Astrocyte (in vitro differentiated cells and primary cell): ENCODE results near the gene C16orf54.

ENCODE experiments used
- EZH2 ChIP-seq: IDR thresholded peaks from 2 replicates; pipeline ENCODE4 v1.6.1; 2012; ENCODE audit warnings: mild to moderate bottlenecking, low read length, inconsistent platforms; ENCODE audit not compliant: insufficient read depth
- TF ChIP-seq, protein P1 (sequence below): IDR thresholded peaks from 2 replicates; pipeline ENCODE4 v1.5.1; 2011; ENCODE audit warnings: low read depth, mild to moderate bottlenecking, inconsistent platforms, low read length, moderate library complexity; ENCODE audit not compliant: insufficient read depth

DNA sequence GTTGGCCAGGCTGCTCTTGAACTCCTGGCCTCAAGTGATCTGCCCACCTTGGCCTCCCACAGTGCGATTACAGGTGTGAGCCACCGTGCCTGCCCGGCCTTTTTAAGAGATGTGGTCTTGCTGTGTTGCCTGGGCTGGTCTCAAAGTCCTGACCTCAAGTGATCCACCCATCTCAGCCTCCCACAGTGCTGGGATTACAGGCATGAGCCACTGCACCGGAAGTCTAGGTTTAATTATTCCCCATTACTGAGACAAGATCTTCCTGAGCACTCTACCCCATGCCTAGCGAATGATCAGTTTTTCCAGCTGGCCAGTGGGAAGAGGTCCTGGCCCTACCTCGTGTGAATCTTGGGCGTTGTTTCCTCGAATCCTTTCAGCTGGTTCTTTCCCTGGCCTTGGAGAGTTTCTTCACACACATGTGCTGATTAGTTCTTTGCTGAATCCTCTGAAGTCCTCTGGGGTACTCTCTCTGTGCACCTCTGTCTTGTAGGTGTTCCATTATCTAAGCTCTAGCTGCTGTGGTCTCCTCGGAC is 18.9 kb downstream of the C16orf54 start:
- no peak for TF ChIP-seq EZH2
- TF ChIP-seq, protein P1, sequence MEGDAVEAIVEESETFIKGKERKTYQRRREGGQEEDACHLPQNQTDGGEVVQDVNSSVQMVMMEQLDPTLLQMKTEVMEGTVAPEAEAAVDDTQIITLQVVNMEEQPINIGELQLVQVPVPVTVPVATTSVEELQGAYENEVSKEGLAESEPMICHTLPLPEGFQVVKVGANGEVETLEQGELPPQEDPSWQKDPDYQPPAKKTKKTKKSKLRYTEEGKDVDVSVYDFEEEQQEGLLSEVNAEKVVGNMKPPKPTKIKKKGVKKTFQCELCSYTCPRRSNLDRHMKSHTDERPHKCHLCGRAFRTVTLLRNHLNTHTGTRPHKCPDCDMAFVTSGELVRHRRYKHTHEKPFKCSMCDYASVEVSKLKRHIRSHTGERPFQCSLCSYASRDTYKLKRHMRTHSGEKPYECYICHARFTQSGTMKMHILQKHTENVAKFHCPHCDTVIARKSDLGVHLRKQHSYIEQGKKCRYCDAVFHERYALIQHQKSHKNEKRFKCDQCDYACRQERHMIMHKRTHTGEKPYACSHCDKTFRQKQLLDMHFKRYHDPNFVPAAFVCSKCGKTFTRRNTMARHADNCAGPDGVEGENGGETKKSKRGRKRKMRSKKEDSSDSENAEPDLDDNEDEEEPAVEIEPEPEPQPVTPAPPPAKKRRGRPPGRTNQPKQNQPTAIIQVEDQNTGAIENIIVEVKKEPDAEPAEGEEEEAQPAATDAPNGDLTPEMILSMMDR, result no peak
